RWPE2 (cell line): ENCODE measurements around the gene THSD7A.

Experiments used
- ATAC-seq: fragments of 200-7000 bp; cut with Tn5 transposase; 3 replicates; pipeline ENCODE4 v1.9.1; 2021; ENCODE audit warnings: low read depth
- DNase-seq: peaks from one replicate; pipeline ENCODE4 v3.0.0-alpha.2; 2020; ENCODE audit warnings: low spot score
- H3K27ac ChIP-seq: fragments of 450-650 bp; 2 replicates; pipeline ENCODE4 v1.5.1; 2017; ENCODE audit warnings: mild to moderate bottlenecking; ENCODE audit not compliant: poor library complexity, severe bottlenecking
- H3K27me3 ChIP-seq: fragments of 250-450 bp; sonication (Bioruptor Pico); 2 replicates; pipeline ENCODE4 v1.5.1; 2021; ENCODE audit warnings: mild to moderate bottlenecking, moderate library complexity; ENCODE audit not compliant: insufficient read depth, poor library complexity, severe bottlenecking
- H3K36me3 ChIP-seq: fragments of 250-450 bp; sonication (Bioruptor Pico); 2 replicates; pipeline ENCODE4 v1.5.1; 2020; ENCODE audit warnings: low read depth, mild to moderate bottlenecking, moderate library complexity
- H3K4me1 ChIP-seq: fragments of 250-450 bp; sonication (Bioruptor Pico); 2 replicates; pipeline ENCODE4 v1.5.1; 2021; ENCODE audit warnings: mild to moderate bottlenecking, moderate library complexity; ENCODE audit not compliant: insufficient read depth, poor library complexity, severe bottlenecking
- H3K4me3 ChIP-seq: fragments of 250-450 bp; sonication (Bioruptor Pico); 2 replicates; pipeline ENCODE4 v1.5.1; 2021; ENCODE audit warnings: mild to moderate bottlenecking, moderate library complexity; ENCODE audit not compliant: severe bottlenecking
- H3K9me3 ChIP-seq: fragments of 250-450 bp; sonication (Bioruptor Pico); 2 replicates; pipeline ENCODE4 v1.5.1; 2021; ENCODE audit warnings: mild to moderate bottlenecking, moderate library complexity; ENCODE audit not compliant: severe bottlenecking
- TF ChIP-seq, protein P1 (sequence below): fragments of 450-650 bp; IDR thresholded peaks from one replicate; pipeline ENCODE4 v1.5.1; 2017; ENCODE audit warnings: mild to moderate bottlenecking, moderate library complexity; ENCODE audit not compliant: poor library complexity, severe bottlenecking

THSD7A gene

DNA sequence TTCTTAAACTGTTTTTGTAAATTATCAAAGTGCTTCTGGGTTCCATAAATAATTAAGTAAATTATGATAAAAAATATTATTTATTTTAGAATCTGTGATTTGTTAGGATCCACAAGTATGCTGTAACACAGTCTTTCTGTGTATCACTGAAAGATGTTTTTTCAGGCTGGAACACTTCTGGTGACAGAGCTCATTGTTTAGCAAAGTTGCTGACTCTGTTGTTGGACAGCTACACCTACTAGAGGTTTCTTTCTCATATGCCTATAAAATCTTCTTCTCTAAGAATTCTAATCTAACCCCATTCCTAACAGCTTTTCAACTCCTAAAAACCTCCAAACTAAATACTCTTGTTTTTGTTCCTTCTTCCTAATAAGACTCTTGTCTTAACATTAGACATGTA lies 176.8 kb downstream of the THSD7A start:
- TF ChIP-seq, protein P1, sequence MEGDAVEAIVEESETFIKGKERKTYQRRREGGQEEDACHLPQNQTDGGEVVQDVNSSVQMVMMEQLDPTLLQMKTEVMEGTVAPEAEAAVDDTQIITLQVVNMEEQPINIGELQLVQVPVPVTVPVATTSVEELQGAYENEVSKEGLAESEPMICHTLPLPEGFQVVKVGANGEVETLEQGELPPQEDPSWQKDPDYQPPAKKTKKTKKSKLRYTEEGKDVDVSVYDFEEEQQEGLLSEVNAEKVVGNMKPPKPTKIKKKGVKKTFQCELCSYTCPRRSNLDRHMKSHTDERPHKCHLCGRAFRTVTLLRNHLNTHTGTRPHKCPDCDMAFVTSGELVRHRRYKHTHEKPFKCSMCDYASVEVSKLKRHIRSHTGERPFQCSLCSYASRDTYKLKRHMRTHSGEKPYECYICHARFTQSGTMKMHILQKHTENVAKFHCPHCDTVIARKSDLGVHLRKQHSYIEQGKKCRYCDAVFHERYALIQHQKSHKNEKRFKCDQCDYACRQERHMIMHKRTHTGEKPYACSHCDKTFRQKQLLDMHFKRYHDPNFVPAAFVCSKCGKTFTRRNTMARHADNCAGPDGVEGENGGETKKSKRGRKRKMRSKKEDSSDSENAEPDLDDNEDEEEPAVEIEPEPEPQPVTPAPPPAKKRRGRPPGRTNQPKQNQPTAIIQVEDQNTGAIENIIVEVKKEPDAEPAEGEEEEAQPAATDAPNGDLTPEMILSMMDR: no peak
- Histone ChIP-seq H3K4me1 (no peaks in the 10 kb centered on the region), H3K4me3 (no peak overlapping the region), H3K9me3 (no peaks in the 10 kb centered on the region), H3K36me3 (no peaks in the 10 kb centered on the region), H3K27ac (no peak overlapping the region), H3K27me3 (no peaks in the 10 kb centered on the region)
- ATAC-seq: no peak
- no peak for DNase-seq

DNA sequence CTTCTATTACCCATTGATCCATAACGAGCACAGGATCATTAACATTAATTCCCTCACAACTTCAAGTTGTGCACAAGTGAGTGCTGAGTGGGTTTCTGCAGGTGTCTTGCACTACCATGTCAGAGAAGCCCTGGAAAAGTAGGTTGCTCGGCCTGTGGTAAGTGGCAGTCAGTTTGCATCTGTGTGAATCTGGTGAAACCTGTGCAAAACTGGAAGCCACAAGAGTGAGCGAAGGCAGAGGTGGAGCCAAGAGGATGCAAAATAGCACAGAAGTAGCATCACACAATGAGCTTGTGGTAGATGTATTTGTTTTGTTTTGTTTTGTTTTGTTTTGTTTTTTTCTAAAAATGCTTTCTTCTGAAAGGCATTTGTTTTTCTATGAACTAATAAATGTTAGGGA lies 181.5 kb downstream of the THSD7A start:
- H3K4me1 ChIP-seq: no peaks in the 10 kb centered on the region
- H3K4me3 ChIP-seq: no peak overlapping the region
- DNase-seq (no peak), ATAC-seq (no peak)
- H3K27me3 ChIP-seq: peaks cover 3% of the 10 kb centered on the region
- no peaks in the 10 kb centered on the region for H3K9me3 ChIP-seq
- no peaks in the 10 kb centered on the region for H3K36me3 ChIP-seq
- no peak overlapping the region for H3K27ac ChIP-seq
- TF ChIP-seq, protein P1: no peak

DNA sequence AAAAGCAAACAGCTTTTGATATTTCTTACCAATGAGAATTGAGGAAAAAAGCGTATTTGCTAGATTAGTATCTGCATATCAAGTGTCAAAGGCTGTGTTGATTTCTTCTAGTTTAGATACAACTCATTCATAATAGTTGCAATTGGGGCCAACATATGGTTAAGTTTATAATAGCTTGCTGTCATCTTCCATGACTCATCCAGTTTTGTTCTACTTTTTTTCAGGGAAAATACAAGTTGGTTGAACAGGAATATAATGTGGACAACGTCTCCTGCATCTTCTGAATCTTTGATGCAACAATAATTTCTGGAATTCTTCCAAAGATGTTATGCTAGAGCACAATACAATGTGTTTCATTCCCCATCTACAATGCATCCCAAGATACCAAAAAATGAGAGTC lies 182.0 kb downstream of the THSD7A start:
- H3K27me3 ChIP-seq: peaks cover 5% of the 10 kb centered on the region
- no peak overlapping the region for H3K27ac ChIP-seq
- H3K9me3 ChIP-seq: no peaks in the 10 kb centered on the region
- H3K4me1 ChIP-seq: no peaks in the 10 kb centered on the region
- H3K36me3 ChIP-seq: no peaks in the 10 kb centered on the region
- DNase-seq: no peak
- no peak overlapping the region for H3K4me3 ChIP-seq
- TF ChIP-seq, protein P1: no peak
- no peak for ATAC-seq

DNA sequence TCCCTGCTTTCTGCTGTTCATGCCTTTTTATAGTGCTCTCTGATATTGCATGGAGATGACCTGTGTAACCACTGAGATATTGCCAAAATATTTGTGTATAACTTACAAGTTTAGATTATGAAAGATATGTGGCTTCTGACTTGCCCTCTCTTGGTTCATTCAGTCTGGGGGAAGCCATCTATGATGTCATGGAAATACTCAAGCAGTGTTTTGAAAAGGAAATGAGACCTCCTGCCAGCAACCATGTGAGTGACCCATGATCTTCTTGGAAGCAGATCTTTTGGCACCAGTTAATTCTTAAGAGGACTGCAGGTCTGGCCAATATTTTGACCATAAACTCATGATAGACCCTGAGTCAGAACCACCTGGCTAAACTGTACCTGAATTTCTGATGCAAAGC lies 183.0 kb downstream of the THSD7A start:
- ATAC-seq: no peak
- H3K4me1 ChIP-seq: no peaks in the 10 kb centered on the region
- no peak for DNase-seq
- no peak overlapping the region for H3K27ac ChIP-seq
- no peaks in the 10 kb centered on the region for H3K36me3 ChIP-seq
- peaks cover 5% of the 10 kb centered on the region for H3K27me3 ChIP-seq
- TF ChIP-seq, protein P1: no peak
- no peaks in the 10 kb centered on the region for H3K9me3 ChIP-seq
- no peak overlapping the region for H3K4me3 ChIP-seq

DNA sequence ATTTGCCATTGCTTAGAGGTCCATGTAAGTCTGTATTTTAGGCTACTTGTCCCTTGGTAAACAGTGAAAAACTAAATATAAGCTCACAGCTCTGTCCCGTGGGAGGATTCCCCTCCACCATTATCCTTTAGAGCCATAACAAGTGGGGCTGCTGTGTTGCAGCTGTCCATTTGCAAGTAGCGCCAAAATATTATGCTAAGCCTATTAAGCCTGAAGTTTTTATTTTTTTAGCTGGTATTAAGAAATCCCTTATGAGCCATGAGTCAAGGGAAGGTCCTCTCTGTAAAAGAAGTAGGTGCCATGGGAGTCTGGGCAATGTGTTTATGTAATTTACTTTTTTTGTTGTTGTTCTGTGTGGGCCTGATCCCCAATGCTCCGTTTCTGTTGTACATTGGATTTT lies 183.9 kb downstream of the THSD7A start:
- TF ChIP-seq, protein P1: no peak
- Histone ChIP-seq H3K27ac (no peak overlapping the region), H3K27me3 (peaks cover 5% of the 10 kb centered on the region), H3K4me3 (no peak overlapping the region), H3K4me1 (no peaks in the 10 kb centered on the region), H3K9me3 (no peaks in the 10 kb centered on the region), H3K36me3 (no peaks in the 10 kb centered on the region)
- ATAC-seq (no peak), DNase-seq (no peak)
